HUES6 (cell line): ENCODE data around the gene CAMK1D.

Experiments used
- H3K27ac ChIP-seq: 2 replicates; pipeline ENCODE4 v1.7.0; 2013; ENCODE audit warnings: low read depth, mild to moderate bottlenecking, low read length, inconsistent platforms
- H3K27me3 ChIP-seq: 2 replicates; pipeline ENCODE4 v1.6.1; 2013; ENCODE audit warnings: low read length; ENCODE audit not compliant: control insufficient read depth, insufficient read depth
- H3K36me3 ChIP-seq: 2 replicates; pipeline ENCODE4 v1.6.1; 2013; ENCODE audit warnings: low read length; ENCODE audit not compliant: control insufficient read depth, insufficient read depth
- H3K4me1 ChIP-seq: 2 replicates; pipeline ENCODE4 v1.6.1; 2013; ENCODE audit warnings: low read length; ENCODE audit not compliant: control insufficient read depth, insufficient read depth
- H3K4me3 ChIP-seq: 2 replicates; pipeline ENCODE4 v1.5.1; 2013; ENCODE audit warnings: low read depth, low read length
- H3K9ac ChIP-seq: one replicate; pipeline ENCODE4 v1.6.1; 2013; ENCODE audit warnings: mild to moderate bottlenecking, low read length
- H3K9me3 ChIP-seq: 2 replicates; pipeline ENCODE4 v1.6.1; 2013; ENCODE audit warnings: low read depth, low read length; ENCODE audit not compliant: control insufficient read depth, insufficient read depth

The CAMK1D gene

GRCh38 chr10:12448729-12449391 is 99.5 kb downstream of the CAMK1D start:
- Histone ChIP-seq H3K36me3 (no peaks in the 10 kb centered on the region), H3K4me1 (peaks cover 7% of the 10 kb centered on the region; the same call in 1 of the 2 replicates), H3K27me3 (no peaks in the 10 kb centered on the region), H3K9ac (no peak overlapping the region), H3K27ac (no peak overlapping the region), H3K4me3 (no peak overlapping the region), H3K9me3 (no peaks in the 10 kb centered on the region)

- no peaks in the 10 kb centered on the region for H3K27me3 ChIP-seq
- H3K9ac ChIP-seq: no peak overlapping the region
- no peak overlapping the region for H3K4me3 ChIP-seq
- H3K9me3 ChIP-seq: no peaks in the 10 kb centered on the region
- H3K27ac ChIP-seq: no peak overlapping the region
- H3K4me1 ChIP-seq: no peaks in the 10 kb centered on the region
- no peaks in the 10 kb centered on the region for H3K36me3 ChIP-seq
These were observed 106.0 kb downstream of the CAMK1D start for GRCh38 chr10:12455318-12455717.

DNA sequence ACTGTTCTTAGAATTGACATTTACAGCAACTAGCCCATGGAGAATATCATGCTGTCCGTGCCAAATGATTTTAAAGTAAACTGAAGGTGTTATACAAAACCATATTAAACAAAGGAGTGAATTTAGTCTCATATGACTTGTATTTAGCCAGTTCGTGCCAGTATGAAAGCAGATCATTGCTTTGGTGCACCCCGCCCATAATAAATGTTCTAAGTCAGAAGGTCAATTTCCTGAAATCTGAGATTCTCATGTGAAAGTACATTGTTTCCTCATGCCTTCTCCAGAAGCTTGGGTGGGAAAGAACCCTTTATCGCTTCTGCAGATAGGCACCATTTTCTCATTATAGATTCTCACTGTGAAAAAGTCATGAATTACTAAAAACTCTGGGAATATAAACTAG is 106.4 kb downstream of the CAMK1D start:
- H3K27ac ChIP-seq: no peak overlapping the region
- no peak overlapping the region for H3K9ac ChIP-seq
- no peaks in the 10 kb centered on the region for H3K27me3 ChIP-seq
- H3K36me3 ChIP-seq: no peaks in the 10 kb centered on the region
- H3K4me1 ChIP-seq: no peaks in the 10 kb centered on the region
- H3K9me3 ChIP-seq: no peaks in the 10 kb centered on the region
- no peak overlapping the region for H3K4me3 ChIP-seq

- Histone ChIP-seq H3K27me3 (no peaks in the 10 kb centered on the region), H3K9ac (no peak overlapping the region), H3K9me3 (no peaks in the 10 kb centered on the region), H3K4me3 (no peak overlapping the region), H3K36me3 (no peaks in the 10 kb centered on the region), H3K27ac (no peak overlapping the region), H3K4me1 (no peaks in the 10 kb centered on the region)
These were observed 110.0 kb downstream of the CAMK1D start for GRCh38 chr10:12459340-12459739.

DNA sequence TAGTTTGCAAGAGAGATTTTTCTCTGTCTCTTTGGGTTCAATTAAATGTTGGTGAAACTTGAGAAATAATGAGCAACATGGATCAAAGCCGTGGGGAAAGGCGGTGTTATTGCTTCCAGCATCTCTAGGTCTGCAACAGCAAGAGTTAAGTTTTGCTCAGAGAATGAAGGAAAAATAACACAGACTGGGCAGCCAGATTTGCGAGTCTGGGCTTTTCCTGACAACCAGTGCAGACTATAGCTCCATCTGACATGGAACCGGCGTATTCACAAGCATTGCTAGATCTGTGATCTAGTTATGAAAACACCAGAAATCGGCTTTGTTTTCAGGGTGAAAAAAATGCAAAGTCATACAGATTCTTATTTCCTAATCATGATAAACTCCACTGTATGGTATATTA is 110.4 kb downstream of the CAMK1D start:
- no peaks in the 10 kb centered on the region for H3K9me3 ChIP-seq
- H3K4me1 ChIP-seq: no peaks in the 10 kb centered on the region
- no peak overlapping the region for H3K4me3 ChIP-seq
- H3K27me3 ChIP-seq: no peaks in the 10 kb centered on the region
- no peak overlapping the region for H3K9ac ChIP-seq
- H3K36me3 ChIP-seq: no peaks in the 10 kb centered on the region
- H3K27ac ChIP-seq: no peak overlapping the region

DNA sequence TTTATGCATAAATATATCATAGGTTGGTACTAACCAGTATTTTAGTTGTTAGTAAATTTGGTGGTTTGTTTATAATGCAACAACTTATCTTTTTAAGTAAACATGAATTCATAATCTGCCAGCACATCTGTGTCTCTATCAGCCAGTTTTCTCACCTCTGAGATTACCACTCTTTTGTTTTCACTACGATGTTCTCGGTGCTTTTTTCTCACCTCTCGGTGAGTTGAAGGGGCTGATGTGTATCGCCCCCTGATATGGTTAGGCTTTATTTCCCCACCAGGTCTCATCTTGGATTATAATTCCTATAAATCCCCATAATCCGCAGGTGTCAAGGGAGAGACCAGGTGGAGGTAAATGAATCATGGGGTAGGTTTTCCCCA is 114.1 kb downstream of the CAMK1D start:
- Histone ChIP-seq H3K9ac (no peak overlapping the region), H3K9me3 (no peaks in the 10 kb centered on the region), H3K27ac (no peak overlapping the region), H3K27me3 (no peaks in the 10 kb centered on the region), H3K4me3 (no peak overlapping the region), H3K4me1 (peaks cover 4% of the 10 kb centered on the region; the same call in 1 of the 2 replicates), H3K36me3 (no peaks in the 10 kb centered on the region)

GRCh38 chr10:12465385-12466136 is 116.2 kb downstream of the CAMK1D start:
- no peak overlapping the region for H3K27ac ChIP-seq
- H3K4me1 ChIP-seq: peaks cover 4% of the 10 kb centered on the region
- H3K4me3 ChIP-seq: no peak overlapping the region
- H3K36me3 ChIP-seq: no peaks in the 10 kb centered on the region
- no peaks in the 10 kb centered on the region for H3K9me3 ChIP-seq
- no peak overlapping the region for H3K9ac ChIP-seq
- no peaks in the 10 kb centered on the region for H3K27me3 ChIP-seq

- H3K27me3 ChIP-seq: no peaks in the 10 kb centered on the region
- H3K27ac ChIP-seq: no peak overlapping the region
- H3K4me1 ChIP-seq: peaks cover 4% of the 10 kb centered on the region
- H3K9me3 ChIP-seq: no peaks in the 10 kb centered on the region
- H3K9ac ChIP-seq: no peak overlapping the region
- no peak overlapping the region for H3K4me3 ChIP-seq
- H3K36me3 ChIP-seq: no peaks in the 10 kb centered on the region
These were observed 117.5 kb downstream of the CAMK1D start for GRCh38 chr10:12466704-12467305.

DNA sequence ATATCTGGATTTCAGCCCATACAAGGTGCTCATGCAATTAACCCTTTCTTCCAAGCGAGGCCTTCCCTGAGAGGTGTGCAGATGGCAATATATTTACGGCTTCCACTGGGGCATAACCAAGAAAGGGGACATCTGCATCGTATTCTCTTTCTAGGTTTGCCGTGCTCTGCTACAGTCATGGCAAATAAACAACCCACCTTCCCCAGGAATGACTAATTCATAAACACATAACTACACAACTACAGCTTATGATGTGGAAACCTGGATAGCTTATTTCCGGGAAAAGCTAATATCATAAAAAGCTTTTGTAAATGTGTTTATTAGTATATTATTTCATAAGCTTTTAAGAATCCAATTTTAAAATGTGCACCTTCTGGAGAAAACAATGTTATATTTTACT is 120.0 kb downstream of the CAMK1D start:
- Histone ChIP-seq H3K4me3 (no peak overlapping the region), H3K9me3 (no peaks in the 10 kb centered on the region), H3K9ac (no peak overlapping the region), H3K4me1 (peaks cover 4% of the 10 kb centered on the region), H3K36me3 (no peaks in the 10 kb centered on the region), H3K27me3 (no peaks in the 10 kb centered on the region), H3K27ac (no peak overlapping the region)

DNA sequence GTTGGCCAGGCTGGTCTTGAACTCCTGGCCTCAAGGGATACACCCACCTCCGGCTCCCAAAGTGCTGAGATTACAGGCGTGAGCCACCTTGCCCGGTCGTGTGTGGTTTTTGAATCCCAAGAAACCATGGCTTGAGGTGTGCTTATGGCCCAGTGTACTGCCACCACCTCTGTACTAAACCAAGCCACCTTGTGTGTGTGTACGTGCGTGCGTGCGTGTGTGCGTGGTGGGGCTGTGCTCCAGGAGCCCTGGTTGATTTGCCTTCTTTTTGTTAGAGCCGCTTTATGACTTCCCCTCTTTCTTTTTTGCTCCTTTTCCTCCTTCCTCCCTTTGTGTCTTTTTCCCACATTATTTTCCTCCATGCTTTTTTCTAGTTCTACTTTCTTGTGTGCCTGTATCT is 121.4 kb downstream of the CAMK1D start:
- no peak overlapping the region for H3K4me3 ChIP-seq
- H3K4me1 ChIP-seq: peaks cover 4% of the 10 kb centered on the region
- no peak overlapping the region for H3K9ac ChIP-seq
- H3K27ac ChIP-seq: no peak overlapping the region
- no peaks in the 10 kb centered on the region for H3K9me3 ChIP-seq
- no peaks in the 10 kb centered on the region for H3K36me3 ChIP-seq
- no peaks in the 10 kb centered on the region for H3K27me3 ChIP-seq

GRCh38 chr10:12471135-12471534 is 121.8 kb downstream of the CAMK1D start:
- no peaks in the 10 kb centered on the region for H3K9me3 ChIP-seq
- no peak overlapping the region for H3K4me3 ChIP-seq
- H3K36me3 ChIP-seq: no peaks in the 10 kb centered on the region
- no peaks in the 10 kb centered on the region for H3K27me3 ChIP-seq
- no peak overlapping the region for H3K27ac ChIP-seq
- no peak overlapping the region for H3K9ac ChIP-seq
- peaks cover 4% of the 10 kb centered on the region for H3K4me1 ChIP-seq
